H9 (cell line): ENCODE results near the gene LRRK1. TPM values are rescaled to one million over a fixed set of nuclear protein-coding genes. Genes with fewer than 3 reads are reported as not detected.

Experiments used
- DNase-seq: peaks from one replicate; pipeline ENCODE4 v3.0.0-alpha.2; 2017
- H2AFZ ChIP-seq: one replicate; pipeline ENCODE4 v1.6.1; 2013; ENCODE audit warnings: mild to moderate bottlenecking, low read length, control low read depth, moderate library complexity
- H2AK5ac ChIP-seq: 2 replicates; pipeline ENCODE4 v1.6.1; 2013; ENCODE audit warnings: low read length, control low read depth, mixed read lengths; ENCODE audit not compliant: insufficient read length
- H2BK120ac ChIP-seq: one replicate; pipeline ENCODE4 v1.6.1; 2013; ENCODE audit warnings: low read depth, mild to moderate bottlenecking, low read length, control low read depth, inconsistent platforms; ENCODE audit not compliant: poor library complexity, severe bottlenecking
- H2BK12ac ChIP-seq: 2 replicates; pipeline ENCODE4 v1.6.1; 2013; ENCODE audit warnings: low read length, control low read depth, mixed read lengths, low read depth; ENCODE audit not compliant: insufficient read length
- H2BK15ac ChIP-seq: 2 replicates; pipeline ENCODE4 v1.6.1; 2013; ENCODE audit warnings: low read depth, low read length, control low read depth
- H2BK20ac ChIP-seq: one replicate; pipeline ENCODE4 v1.6.1; 2013; ENCODE audit warnings: low read depth, mild to moderate bottlenecking, low read length, control low read depth, inconsistent platforms; ENCODE audit not compliant: poor library complexity, severe bottlenecking
- H2BK5ac ChIP-seq: 2 replicates; pipeline ENCODE4 v1.6.1; 2013; ENCODE audit warnings: low read length, control low read depth, mixed read lengths; ENCODE audit not compliant: insufficient read length
- H3K14ac ChIP-seq: 2 replicates; pipeline ENCODE4 v1.6.1; 2013; ENCODE audit warnings: low read length, control low read depth; ENCODE audit not compliant: insufficient read depth
- H3K18ac ChIP-seq: 2 replicates; pipeline ENCODE4 v1.6.1; 2013; ENCODE audit warnings: low read depth, mild to moderate bottlenecking, mixed read lengths, low read length, control low read depth; ENCODE audit not compliant: insufficient read length
- H3K23ac ChIP-seq: 2 replicates; pipeline ENCODE4 v1.6.1; 2013; ENCODE audit warnings: low read length, control low read depth, mixed read lengths, low read depth; ENCODE audit not compliant: insufficient read length
- H3K23me2 ChIP-seq: 2 replicates; pipeline ENCODE4 v1.6.1; 2013; ENCODE audit warnings: low read depth, mild to moderate bottlenecking, mixed read lengths, low read length, control low read depth; ENCODE audit not compliant: insufficient read length, poor library complexity, severe bottlenecking
- H3K27ac ChIP-seq: 2 replicates; pipeline ENCODE4 v1.5.1; 2013; ENCODE audit warnings: low read length, control low read depth, mixed read lengths, low read depth; ENCODE audit not compliant: insufficient read length
- H3K27me3 ChIP-seq: 2 replicates; pipeline ENCODE4 v1.6.1; 2013; ENCODE audit warnings: low read length, control low read depth, inconsistent platforms; ENCODE audit not compliant: insufficient read depth
- H3K4ac ChIP-seq: 2 replicates; pipeline ENCODE4 v1.6.1; 2013; ENCODE audit warnings: low read depth, mild to moderate bottlenecking, control low read depth, inconsistent platforms, low read length, moderate library complexity
- H3K4me1 ChIP-seq: 2 replicates; pipeline ENCODE4 v1.6.1; 2013; ENCODE audit warnings: low read length, control low read depth, inconsistent platforms; ENCODE audit not compliant: insufficient read depth
- H3K4me2 ChIP-seq: 2 replicates; pipeline ENCODE4 v1.6.1; 2013; ENCODE audit warnings: low read length, control low read depth, mixed read lengths; ENCODE audit not compliant: insufficient read length, insufficient read depth
- H3K56ac ChIP-seq: 2 replicates; pipeline ENCODE4 v1.6.1; 2013; ENCODE audit warnings: low read depth, mild to moderate bottlenecking, mixed read lengths, low read length, control low read depth; ENCODE audit not compliant: insufficient read length
- H3K79me1 ChIP-seq: 2 replicates; pipeline ENCODE4 v1.6.1; 2013; ENCODE audit warnings: low read depth, mild to moderate bottlenecking, moderate library complexity, low read length, control low read depth, inconsistent platforms; ENCODE audit not compliant: insufficient read depth, poor library complexity, severe bottlenecking
- H3K79me2 ChIP-seq: 2 replicates; pipeline ENCODE4 v1.6.1; 2013; ENCODE audit warnings: low read length, control low read depth, inconsistent platforms; ENCODE audit not compliant: insufficient read depth
- H3K9ac ChIP-seq: 2 replicates; pipeline ENCODE4 v1.6.1; 2013; ENCODE audit warnings: low read length, control low read depth, mixed read lengths; ENCODE audit not compliant: insufficient read length; ENCODE audit errors: extremely low read depth
- H3K9me3 ChIP-seq: one replicate; pipeline ENCODE4 v1.6.1; 2013; ENCODE audit warnings: low read depth, low read length, inconsistent platforms; ENCODE audit not compliant: control insufficient read depth
- H3T11ph ChIP-seq: one replicate; pipeline ENCODE4 v1.6.1; 2013; ENCODE audit warnings: mild to moderate bottlenecking, low read length, control low read depth, inconsistent platforms
- H4K20me1 ChIP-seq: one replicate; pipeline ENCODE4 v1.6.1; 2013; ENCODE audit not compliant: control insufficient read depth, insufficient read length, insufficient read depth
- H4K5ac ChIP-seq: 2 replicates; pipeline ENCODE4 v1.6.1; 2013; ENCODE audit warnings: low read depth, mild to moderate bottlenecking, mixed read lengths, low read length, control low read depth; ENCODE audit not compliant: insufficient read length
- H4K8ac ChIP-seq: replicated peaks from 2 replicates; pipeline ENCODE4 v1.6.1; 2013; ENCODE audit warnings: low read length, control low read depth, mixed read lengths, low read depth; ENCODE audit not compliant: insufficient read length
- H4K91ac ChIP-seq: 2 replicates; pipeline ENCODE4 v1.6.1; 2013; ENCODE audit warnings: low read depth, mild to moderate bottlenecking, moderate library complexity, mixed read lengths, low read length, control low read depth; ENCODE audit not compliant: insufficient read length
- H3K27ac Mint-ChIP-seq, 3 experiments: 2 replicates in 2 of 3; 3 replicates in 1 of 3; pipeline ENCODE4 v1.8.0; 2020 to 2021; ENCODE audit warnings: mixed read lengths in 3 of 3, mild to moderate bottlenecking in 1 of 3, moderate library complexity in 1 of 3
- H3K27me3 Mint-ChIP-seq: 2 replicates; pipeline ENCODE4 v1.8.0; 2021; ENCODE audit warnings: low read depth, mild to moderate bottlenecking, moderate library complexity, mixed read lengths
- H3K36me3 Mint-ChIP-seq, 3 experiments: 2 replicates in 2 of 3; 3 replicates in 1 of 3; pipeline ENCODE4 v1.8.0; 2020 to 2021; ENCODE audit warnings: low read depth in 3 of 3, mixed read lengths in 3 of 3; ENCODE audit not compliant: insufficient read depth in 1 of 3
- H3K4me1 Mint-ChIP-seq, 2 experiments: 2 replicates each; pipeline ENCODE4 v1.8.0; 2020; ENCODE audit warnings: mixed read lengths in 2 of 2
- H3K4me3 Mint-ChIP-seq, 2 experiments: 2 replicates in 1 of 2; 3 replicates in 1 of 2; pipeline ENCODE4 v1.8.0; 2020 to 2021; ENCODE audit warnings: mild to moderate bottlenecking in 2 of 2, mixed read lengths in 2 of 2, moderate library complexity in 1 of 2
- H3K9me3 Mint-ChIP-seq, 2 experiments: 2 replicates in 1 of 2; 3 replicates in 1 of 2; pipeline ENCODE4 v1.8.0; 2020; ENCODE audit warnings: mild to moderate bottlenecking in 2 of 2, mixed read lengths in 2 of 2, moderate library complexity in 1 of 2
- WGBS: extraction: QIAGEN DNeasy Blood & Tissue Kit; methylation state at CpG from one replicate; pipeline ENCODE4 v1.1.7; 2013; ENCODE audit warnings: missing lambda C conversion rate, low lambda C conversion rate, mixed read lengths; ENCODE audit not compliant: insufficient read length; ENCODE audit errors: extremely low coverage; 5-methylcytosine and 5-hydroxymethylcytosine counted together
- total RNA-seq: library from RNA; stranded (reverse); gene quantifications from 2 replicates; pipeline ENCODE4 v1.2.1, GENCODE V29; 2021
- TF ChIP-seq, protein P1 (sequence below): fragments of 200-600 bp; sonication (generic); conservative IDR thresholded peaks from 3 replicates; pipeline ENCODE4 v1.8.0; 2021; ENCODE audit warnings: antibody characterized with exemption, mild to moderate bottlenecking

Gene LRRK1
- total RNA-seq, 1 experiment from 2014 or later = 4.0 TPM

- Histone ChIP-seq H3K14ac (no peak overlapping the region), H3K23me2 (peaks cover 6% of the 10 kb centered on the region), H3K79me2 (no peaks in the 10 kb centered on the region), H4K8ac (no peak overlapping the region), H3K79me1 (no peaks in the 10 kb centered on the region), H2BK20ac (no peak overlapping the region), H3K18ac (no peak overlapping the region), H2BK12ac (no peak overlapping the region), H2BK15ac (no peak overlapping the region), H4K5ac (no peak overlapping the region), H2AFZ (no peak overlapping the region), H3K56ac (no peak overlapping the region), H3K27me3 (peaks cover 11% of the 10 kb centered on the region; the same call in 1 of the 2 replicates), H3K23ac (no peak overlapping the region), H3K9me3 (no peaks in the 10 kb centered on the region), H3T11ph (no peak overlapping the region), H3K27ac (no peak overlapping the region), H2BK120ac (no peak overlapping the region), H2AK5ac (no peak overlapping the region), H3K4me1 (no peaks in the 10 kb centered on the region), H3K9ac (no peak overlapping the region), H2BK5ac (no peak overlapping the region), H4K20me1 (no peaks in the 10 kb centered on the region), H4K91ac (no peak overlapping the region), H3K4ac (no peak overlapping the region), H3K4me2 (no peak overlapping the region)
- DNase-seq = no peak
- Mint-ChIP-seq H3K9me3 (0 out of 5 replicates have a peak, but pooled peaks cover 0 to 2% of the 10 kb centered on the region in 2 experiments), H3K27me3 (peaks cover 43% of the 10 kb centered on the region), H3K27ac (no peak overlapping the region), H3K4me1 (peaks cover 5 to 7% of the 10 kb centered on the region in 2 experiments), H3K4me3 (no peak overlapping the region), H3K36me3 (no peaks in the 10 kb centered on the region; a peak in 1 of 7 replicates)
- TF ChIP-seq, protein P1, sequence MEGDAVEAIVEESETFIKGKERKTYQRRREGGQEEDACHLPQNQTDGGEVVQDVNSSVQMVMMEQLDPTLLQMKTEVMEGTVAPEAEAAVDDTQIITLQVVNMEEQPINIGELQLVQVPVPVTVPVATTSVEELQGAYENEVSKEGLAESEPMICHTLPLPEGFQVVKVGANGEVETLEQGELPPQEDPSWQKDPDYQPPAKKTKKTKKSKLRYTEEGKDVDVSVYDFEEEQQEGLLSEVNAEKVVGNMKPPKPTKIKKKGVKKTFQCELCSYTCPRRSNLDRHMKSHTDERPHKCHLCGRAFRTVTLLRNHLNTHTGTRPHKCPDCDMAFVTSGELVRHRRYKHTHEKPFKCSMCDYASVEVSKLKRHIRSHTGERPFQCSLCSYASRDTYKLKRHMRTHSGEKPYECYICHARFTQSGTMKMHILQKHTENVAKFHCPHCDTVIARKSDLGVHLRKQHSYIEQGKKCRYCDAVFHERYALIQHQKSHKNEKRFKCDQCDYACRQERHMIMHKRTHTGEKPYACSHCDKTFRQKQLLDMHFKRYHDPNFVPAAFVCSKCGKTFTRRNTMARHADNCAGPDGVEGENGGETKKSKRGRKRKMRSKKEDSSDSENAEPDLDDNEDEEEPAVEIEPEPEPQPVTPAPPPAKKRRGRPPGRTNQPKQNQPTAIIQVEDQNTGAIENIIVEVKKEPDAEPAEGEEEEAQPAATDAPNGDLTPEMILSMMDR = no peak
- WGBS = no CpG with 5 or more reads among the region's 3 CpGs
These were observed 49.2 kb downstream of the LRRK1 start for GRCh38 chr15:100968050-100968966.
